H9 (cell line): ENCODE data around the gene SECISBP2. TPM values are rescaled to one million over a fixed set of nuclear protein-coding genes. Genes with fewer than 3 reads are reported as not detected.

Experiments
- DNase-seq: peaks from one replicate; pipeline ENCODE4 v3.0.0-alpha.2; 2017
- H2AFZ ChIP-seq: one replicate; pipeline ENCODE4 v1.6.1; 2013; ENCODE audit warnings: mild to moderate bottlenecking, low read length, control low read depth, moderate library complexity
- H2AK5ac ChIP-seq: 2 replicates; pipeline ENCODE4 v1.6.1; 2013; ENCODE audit warnings: low read length, control low read depth, mixed read lengths; ENCODE audit not compliant: insufficient read length
- H2BK120ac ChIP-seq: one replicate; pipeline ENCODE4 v1.6.1; 2013; ENCODE audit warnings: low read depth, mild to moderate bottlenecking, low read length, control low read depth, inconsistent platforms; ENCODE audit not compliant: poor library complexity, severe bottlenecking
- H2BK12ac ChIP-seq: 2 replicates; pipeline ENCODE4 v1.6.1; 2013; ENCODE audit warnings: low read length, control low read depth, mixed read lengths, low read depth; ENCODE audit not compliant: insufficient read length
- H2BK15ac ChIP-seq: 2 replicates; pipeline ENCODE4 v1.6.1; 2013; ENCODE audit warnings: low read depth, low read length, control low read depth
- H2BK20ac ChIP-seq: one replicate; pipeline ENCODE4 v1.6.1; 2013; ENCODE audit warnings: low read depth, mild to moderate bottlenecking, low read length, control low read depth, inconsistent platforms; ENCODE audit not compliant: poor library complexity, severe bottlenecking
- H2BK5ac ChIP-seq: 2 replicates; pipeline ENCODE4 v1.6.1; 2013; ENCODE audit warnings: low read length, control low read depth, mixed read lengths; ENCODE audit not compliant: insufficient read length
- H3K14ac ChIP-seq: 2 replicates; pipeline ENCODE4 v1.6.1; 2013; ENCODE audit warnings: low read length, control low read depth; ENCODE audit not compliant: insufficient read depth
- H3K18ac ChIP-seq: 2 replicates; pipeline ENCODE4 v1.6.1; 2013; ENCODE audit warnings: low read depth, mild to moderate bottlenecking, mixed read lengths, low read length, control low read depth; ENCODE audit not compliant: insufficient read length
- H3K23ac ChIP-seq: 2 replicates; pipeline ENCODE4 v1.6.1; 2013; ENCODE audit warnings: low read length, control low read depth, mixed read lengths, low read depth; ENCODE audit not compliant: insufficient read length
- H3K23me2 ChIP-seq: 2 replicates; pipeline ENCODE4 v1.6.1; 2013; ENCODE audit warnings: low read depth, mild to moderate bottlenecking, mixed read lengths, low read length, control low read depth; ENCODE audit not compliant: insufficient read length, poor library complexity, severe bottlenecking
- H3K27ac ChIP-seq: 2 replicates; pipeline ENCODE4 v1.5.1; 2013; ENCODE audit warnings: low read length, control low read depth, mixed read lengths, low read depth; ENCODE audit not compliant: insufficient read length
- H3K27me3 ChIP-seq: 2 replicates; pipeline ENCODE4 v1.6.1; 2013; ENCODE audit warnings: low read length, control low read depth, inconsistent platforms; ENCODE audit not compliant: insufficient read depth
- H3K4ac ChIP-seq: 2 replicates; pipeline ENCODE4 v1.6.1; 2013; ENCODE audit warnings: low read depth, mild to moderate bottlenecking, control low read depth, inconsistent platforms, low read length, moderate library complexity
- H3K4me1 ChIP-seq: 2 replicates; pipeline ENCODE4 v1.6.1; 2013; ENCODE audit warnings: low read length, control low read depth, inconsistent platforms; ENCODE audit not compliant: insufficient read depth
- H3K4me2 ChIP-seq: 2 replicates; pipeline ENCODE4 v1.6.1; 2013; ENCODE audit warnings: low read length, control low read depth, mixed read lengths; ENCODE audit not compliant: insufficient read length, insufficient read depth
- H3K56ac ChIP-seq: 2 replicates; pipeline ENCODE4 v1.6.1; 2013; ENCODE audit warnings: low read depth, mild to moderate bottlenecking, mixed read lengths, low read length, control low read depth; ENCODE audit not compliant: insufficient read length
- H3K79me1 ChIP-seq: 2 replicates; pipeline ENCODE4 v1.6.1; 2013; ENCODE audit warnings: low read depth, mild to moderate bottlenecking, moderate library complexity, low read length, control low read depth, inconsistent platforms; ENCODE audit not compliant: insufficient read depth, poor library complexity, severe bottlenecking
- H3K79me2 ChIP-seq: 2 replicates; pipeline ENCODE4 v1.6.1; 2013; ENCODE audit warnings: low read length, control low read depth, inconsistent platforms; ENCODE audit not compliant: insufficient read depth
- H3K9ac ChIP-seq: 2 replicates; pipeline ENCODE4 v1.6.1; 2013; ENCODE audit warnings: low read length, control low read depth, mixed read lengths; ENCODE audit not compliant: insufficient read length; ENCODE audit errors: extremely low read depth
- H3K9me3 ChIP-seq: one replicate; pipeline ENCODE4 v1.6.1; 2013; ENCODE audit warnings: low read depth, low read length, inconsistent platforms; ENCODE audit not compliant: control insufficient read depth
- H3T11ph ChIP-seq: one replicate; pipeline ENCODE4 v1.6.1; 2013; ENCODE audit warnings: mild to moderate bottlenecking, low read length, control low read depth, inconsistent platforms
- H4K20me1 ChIP-seq: one replicate; pipeline ENCODE4 v1.6.1; 2013; ENCODE audit not compliant: control insufficient read depth, insufficient read length, insufficient read depth
- H4K5ac ChIP-seq: 2 replicates; pipeline ENCODE4 v1.6.1; 2013; ENCODE audit warnings: low read depth, mild to moderate bottlenecking, mixed read lengths, low read length, control low read depth; ENCODE audit not compliant: insufficient read length
- H4K8ac ChIP-seq: replicated peaks from 2 replicates; pipeline ENCODE4 v1.6.1; 2013; ENCODE audit warnings: low read length, control low read depth, mixed read lengths, low read depth; ENCODE audit not compliant: insufficient read length
- H4K91ac ChIP-seq: 2 replicates; pipeline ENCODE4 v1.6.1; 2013; ENCODE audit warnings: low read depth, mild to moderate bottlenecking, moderate library complexity, mixed read lengths, low read length, control low read depth; ENCODE audit not compliant: insufficient read length
- H3K27ac Mint-ChIP-seq, 3 experiments: 2 replicates in 2 of 3; 3 replicates in 1 of 3; pipeline ENCODE4 v1.8.0; 2020 to 2021; ENCODE audit warnings: mixed read lengths in 3 of 3, mild to moderate bottlenecking in 1 of 3, moderate library complexity in 1 of 3
- H3K27me3 Mint-ChIP-seq: 2 replicates; pipeline ENCODE4 v1.8.0; 2021; ENCODE audit warnings: low read depth, mild to moderate bottlenecking, moderate library complexity, mixed read lengths
- H3K36me3 Mint-ChIP-seq, 3 experiments: 2 replicates in 2 of 3; 3 replicates in 1 of 3; pipeline ENCODE4 v1.8.0; 2020 to 2021; ENCODE audit warnings: low read depth in 3 of 3, mixed read lengths in 3 of 3; ENCODE audit not compliant: insufficient read depth in 1 of 3
- H3K4me1 Mint-ChIP-seq, 2 experiments: 2 replicates each; pipeline ENCODE4 v1.8.0; 2020; ENCODE audit warnings: mixed read lengths in 2 of 2
- H3K4me3 Mint-ChIP-seq, 2 experiments: 2 replicates in 1 of 2; 3 replicates in 1 of 2; pipeline ENCODE4 v1.8.0; 2020 to 2021; ENCODE audit warnings: mild to moderate bottlenecking in 2 of 2, mixed read lengths in 2 of 2, moderate library complexity in 1 of 2
- H3K9me3 Mint-ChIP-seq, 2 experiments: 2 replicates in 1 of 2; 3 replicates in 1 of 2; pipeline ENCODE4 v1.8.0; 2020; ENCODE audit warnings: mild to moderate bottlenecking in 2 of 2, mixed read lengths in 2 of 2, moderate library complexity in 1 of 2
- WGBS: extraction: QIAGEN DNeasy Blood & Tissue Kit; methylation state at CpG from one replicate; pipeline ENCODE4 v1.1.7; 2013; ENCODE audit warnings: missing lambda C conversion rate, low lambda C conversion rate, mixed read lengths; ENCODE audit not compliant: insufficient read length; ENCODE audit errors: extremely low coverage; 5-methylcytosine and 5-hydroxymethylcytosine counted together
- total RNA-seq: library from RNA; stranded (reverse); gene quantifications from 2 replicates; pipeline ENCODE4 v1.2.1, GENCODE V29; 2021
- TF ChIP-seq, protein P1 (sequence below): fragments of 200-600 bp; sonication (generic); conservative IDR thresholded peaks from 3 replicates; pipeline ENCODE4 v1.8.0; 2021; ENCODE audit warnings: antibody characterized with exemption, mild to moderate bottlenecking

The SECISBP2 gene
- total RNA-seq, 1 experiment from 2014 or later, result 62.7 TPM

DNA sequence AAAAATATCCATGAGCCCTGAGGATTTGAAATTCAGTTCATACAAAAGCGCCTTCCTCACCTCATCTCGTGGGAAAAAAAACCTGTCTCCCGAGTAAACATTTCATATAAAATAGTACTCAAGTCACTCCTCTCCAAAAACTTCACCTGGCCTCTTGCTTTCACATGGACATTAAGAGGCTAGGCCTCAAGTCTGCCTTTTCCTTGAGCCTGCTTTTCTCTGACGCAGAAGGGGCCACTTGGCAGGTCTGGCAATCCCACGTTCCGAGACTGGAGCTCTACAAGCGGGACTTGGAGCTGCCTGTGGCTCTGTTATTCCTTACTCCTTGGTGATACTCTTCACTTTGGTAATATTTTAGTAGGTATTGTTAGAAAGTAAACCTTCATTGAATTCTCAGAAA is 34.2 kb upstream of the SECISBP2 start:
- no peaks in the 10 kb centered on the region for H3K79me1 ChIP-seq
- H2AK5ac ChIP-seq, result no peak overlapping the region
- no peak overlapping the region for H3K18ac ChIP-seq
- no peaks in the 10 kb centered on the region for H3K79me2 ChIP-seq
- no peaks in the 10 kb centered on the region for H3K9me3 ChIP-seq
- no peak overlapping the region for H3K4me3 Mint-ChIP-seq
- no peak overlapping the region for H4K5ac ChIP-seq
- H3K27ac Mint-ChIP-seq, result no peak overlapping the region
- H2BK12ac ChIP-seq, result no peak overlapping the region
- H3T11ph ChIP-seq, result no peak overlapping the region
- no peaks in the 10 kb centered on the region for H3K27me3 ChIP-seq
- H3K36me3 Mint-ChIP-seq, result peaks cover 4 to 14% (median 8%) of the 10 kb centered on the region in 3 experiments; a peak in 5 of 7 replicates
- H3K27ac ChIP-seq, result no peak overlapping the region
- H3K9me3 Mint-ChIP-seq, result no peaks in the 10 kb centered on the region
- H3K9ac ChIP-seq, result no peak overlapping the region
- peaks cover 8 to 10% of the 10 kb centered on the region in 2 experiments for H3K4me1 Mint-ChIP-seq
- H3K23me2 ChIP-seq, result no peaks in the 10 kb centered on the region
- H2BK120ac ChIP-seq, result no peak overlapping the region
- no peak overlapping the region for H3K4ac ChIP-seq
- no peak overlapping the region for H3K23ac ChIP-seq
- no peaks in the 10 kb centered on the region; the same call in 1 of the 2 replicates for H3K4me1 ChIP-seq
- no peak overlapping the region for H3K14ac ChIP-seq
- no peak overlapping the region for H4K8ac ChIP-seq
- H3K56ac ChIP-seq, result no peak overlapping the region
- no peaks in the 10 kb centered on the region for H3K27me3 Mint-ChIP-seq
- no peak overlapping the region for H2AFZ ChIP-seq
- H4K91ac ChIP-seq, result no peak overlapping the region
- WGBS, result no CpG with 5 or more reads among the region's 7 CpGs
- no peak overlapping the region for H3K4me2 ChIP-seq
- TF ChIP-seq, protein P1, sequence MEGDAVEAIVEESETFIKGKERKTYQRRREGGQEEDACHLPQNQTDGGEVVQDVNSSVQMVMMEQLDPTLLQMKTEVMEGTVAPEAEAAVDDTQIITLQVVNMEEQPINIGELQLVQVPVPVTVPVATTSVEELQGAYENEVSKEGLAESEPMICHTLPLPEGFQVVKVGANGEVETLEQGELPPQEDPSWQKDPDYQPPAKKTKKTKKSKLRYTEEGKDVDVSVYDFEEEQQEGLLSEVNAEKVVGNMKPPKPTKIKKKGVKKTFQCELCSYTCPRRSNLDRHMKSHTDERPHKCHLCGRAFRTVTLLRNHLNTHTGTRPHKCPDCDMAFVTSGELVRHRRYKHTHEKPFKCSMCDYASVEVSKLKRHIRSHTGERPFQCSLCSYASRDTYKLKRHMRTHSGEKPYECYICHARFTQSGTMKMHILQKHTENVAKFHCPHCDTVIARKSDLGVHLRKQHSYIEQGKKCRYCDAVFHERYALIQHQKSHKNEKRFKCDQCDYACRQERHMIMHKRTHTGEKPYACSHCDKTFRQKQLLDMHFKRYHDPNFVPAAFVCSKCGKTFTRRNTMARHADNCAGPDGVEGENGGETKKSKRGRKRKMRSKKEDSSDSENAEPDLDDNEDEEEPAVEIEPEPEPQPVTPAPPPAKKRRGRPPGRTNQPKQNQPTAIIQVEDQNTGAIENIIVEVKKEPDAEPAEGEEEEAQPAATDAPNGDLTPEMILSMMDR, result no peak
- H2BK20ac ChIP-seq, result no peak overlapping the region
- H2BK5ac ChIP-seq, result no peak overlapping the region
- no peak overlapping the region for H2BK15ac ChIP-seq
- no peak for DNase-seq
- no peaks in the 10 kb centered on the region for H4K20me1 ChIP-seq
